GM12878 (cell line): Measurements from ENCODE around the gene CHST13. TPM values are rescaled to one million over a fixed set of nuclear protein-coding genes. Genes with fewer than 3 reads are reported as not detected.

Experiments used
- ATAC-seq: fragments of 200-7000 bp; cut with Tn5 transposase; 3 replicates; pipeline ENCODE4 v1.9.1; 2020; ENCODE audit warnings: mild to moderate bottlenecking, moderate library complexity
- BruUV-seq: library from RNA; stranded (reverse); fragments of 400-500 nt; replicated peaks from 2 replicates; lab custom pipeline; 2021; lab: Mats Ljungman, UMichigan
- CTCF ChIA-PET: fragments of 300-600 bp; sonication (Branson Sonifier 250); formaldehyde crosslinking; extraction: SDS; loops from one replicate; lab custom pipeline; 2021; ENCODE audit warnings: inconsistent platforms; lab: Yijun Ruan, JAX
- POLR2A ChIA-PET: fragments of 350-600 bp; formaldehyde crosslinking; extraction: SDS; loops from one replicate; lab custom pipeline; 2021; ENCODE audit warnings: inconsistent platforms; lab: Charles Lee
- RAD21 ChIA-PET: fragments of 300-600 bp; sonication (Branson Sonifier 250); formaldehyde crosslinking; loops from one replicate; lab custom pipeline; 2023; ENCODE audit warnings: antibody characterized with exemption; ENCODE audit not compliant: unreplicated experiment; lab: Charles Lee
- SMC1A ChIA-PET: fragments of 300-600 bp; sonication (Branson Sonifier 250); formaldehyde crosslinking; loops from one replicate; lab custom pipeline; 2023; ENCODE audit not compliant: unreplicated experiment, uncharacterized antibody; lab: Charles Lee
- DNase-seq: peaks from one replicate; pipeline ENCODE4 v3.0.0-alpha.2; 2011; ENCODE audit warnings: low read depth, low spot score
- FAIRE-seq: peaks from 3 replicates; lab custom pipeline; 2011; peaks lifted over from hg19 to GRCh38; lab: Jason Lieb, UNC
- H2AFZ ChIP-seq: 2 replicates; pipeline ENCODE4 v1.6.0; 2011; ENCODE audit warnings: low read depth, low read length, control low read depth; ENCODE audit not compliant: control insufficient read depth
- H3K27ac ChIP-seq: 2 replicates; pipeline ENCODE4 v1.5.1; 2011; ENCODE audit warnings: control low read depth; ENCODE audit not compliant: control insufficient read depth, insufficient read depth
- H3K27me3 ChIP-seq, 2 experiments: replicated peaks in 1 of 2; 2 replicates each; pipeline versions ENCODE4 v1.6.0 to v1.6.1; 2011; ENCODE audit warnings: low read length in 1 of 2; ENCODE audit not compliant: control insufficient read depth in 2 of 2, insufficient read depth in 2 of 2
- H3K36me3 ChIP-seq, 2 experiments: 2 replicates each; pipeline ENCODE4 v1.5.1; 2011; ENCODE audit warnings: low read length in 1 of 2; ENCODE audit not compliant: control insufficient read depth in 2 of 2, insufficient read depth in 2 of 2
- H3K4me1 ChIP-seq: 2 replicates; pipeline ENCODE4 v1.6.1; 2011; ENCODE audit warnings: mild to moderate bottlenecking, low read length, moderate library complexity, mixed read lengths; ENCODE audit not compliant: control insufficient read depth, insufficient read depth
- H3K4me2 ChIP-seq: 2 replicates; pipeline ENCODE4 v1.6.0; 2011; ENCODE audit warnings: control low read depth; ENCODE audit not compliant: control insufficient read depth, insufficient read depth
- H3K4me3 ChIP-seq: fragments of 200-600 bp; sonication (generic); 2 replicates; pipeline ENCODE4 v1.5.1; 2016
- H3K79me2 ChIP-seq: 2 replicates; pipeline ENCODE4 v1.6.0; 2011; ENCODE audit warnings: low read length; ENCODE audit not compliant: control insufficient read depth, insufficient read depth
- H3K9ac ChIP-seq: 2 replicates; pipeline ENCODE4 v1.8.0; 2011; ENCODE audit warnings: low read length, control low read depth, mixed read lengths; ENCODE audit not compliant: control insufficient read depth, insufficient read depth
- H3K9me3 ChIP-seq: replicated peaks from 3 replicates; pipeline ENCODE4 v1.5.1; 2011; ENCODE audit warnings: mild to moderate bottlenecking, low read length; ENCODE audit not compliant: control insufficient read depth, insufficient read depth
- H4K20me1 ChIP-seq: 2 replicates; pipeline ENCODE4 v1.6.0; 2011; ENCODE audit not compliant: control insufficient read depth, insufficient read depth
- ASH2L ChIP-seq: fragments of 300-600, 200-600 bp; sonication (generic); IDR thresholded peaks from 2 replicates; pipeline ENCODE4 v1.6.1; 2017; ENCODE audit warnings: low read depth, mild to moderate bottlenecking, borderline replicate concordance
- CHD4 ChIP-seq: fragments of 200-600 bp; sonication (generic); IDR thresholded peaks from 2 replicates; pipeline ENCODE4 v1.6.1; 2016; ENCODE audit warnings: mild to moderate bottlenecking
- JUND ChIP-seq: IDR thresholded peaks from 2 replicates; pipeline ENCODE4 v1.6.1; 2012; ENCODE audit warnings: low read depth, mild to moderate bottlenecking, low read length, improper control_type of control experiment, moderate library complexity
- MEF2A ChIP-seq: IDR thresholded peaks from 2 replicates; pipeline ENCODE4 v1.6.1; 2011; ENCODE audit warnings: low read depth, mild to moderate bottlenecking, low read length, moderate library complexity; ENCODE audit not compliant: insufficient read depth
- PML ChIP-seq: IDR thresholded peaks from 2 replicates; pipeline ENCODE4 v1.6.1; 2012; ENCODE audit warnings: low read length, inconsistent platforms
- POLR2AphosphoS5 ChIP-seq: IDR thresholded peaks from 2 replicates; pipeline ENCODE4 v1.6.1; 2011; ENCODE audit warnings: mild to moderate bottlenecking, low read length, inconsistent platforms
- SMARCA5 ChIP-seq: fragments of 450-650 bp; IDR thresholded peaks from 2 replicates; pipeline ENCODE4 v1.6.1; 2017; ENCODE audit warnings: mild to moderate bottlenecking
- ZNF217 ChIP-seq: fragments of 450-650 bp; IDR thresholded peaks from 2 replicates; pipeline ENCODE4 v1.6.1; 2017; ENCODE audit warnings: antibody characterized with exemption, mild to moderate bottlenecking
- ZNF24 ChIP-seq: fragments of 450-650 bp; IDR thresholded peaks from 2 replicates; pipeline ENCODE4 v1.6.1; 2017; ENCODE audit warnings: antibody characterized with exemption, mild to moderate bottlenecking
- ZZZ3 ChIP-seq: IDR thresholded peaks from 2 replicates; pipeline ENCODE4 v1.6.1; 2011; ENCODE audit warnings: low read depth; ENCODE audit not compliant: control insufficient read depth, insufficient read length
- WGBS: methylation state at CpG from one replicate; pipeline ENCODE4 v1.1.6; 2016; ENCODE audit warnings: low lambda C conversion rate; ENCODE audit not compliant: insufficient replicate concordance, insufficient coverage; ENCODE audit errors: missing lambda C conversion rate; 5-methylcytosine and 5-hydroxymethylcytosine counted together
- in situ Hi-C: fragments of 300-500 bp; cut with MboI; formaldehyde crosslinking; loops from 9 replicates; pipeline ENCODE4 v1.14.3; 2018; ENCODE audit warnings: mixed read lengths
- intact Hi-C: fragments of 100-400 bp; cut with micrococcal nuclease; formaldehyde crosslinking; loops from one replicate; pipeline ENCODE4 v1.14.2; 2022; ENCODE audit not compliant: unreplicated experiment
- polyA plus RNA-seq, 11 experiments: library from polyadenylated mRNA; depleted of rRNA in 4 of 11; unstranded in 6 of 11; stranded (reverse) in 5 of 11; fragments of >200 nt; fragmentation: Nextera tagmentation in 4 of 11; fragmentation: Illumina TruSeq in 1 of 11; extraction: Ambion mirVana in 4 of 11; extraction: Trizol in 1 of 11; gene quantifications; 1 replicate in 1 of 11; 2 replicates in 10 of 11; pipeline versions ENCODE4 v1.2.1 to v1.2.3, GENCODE V29; 2011 to 2016; ENCODE audit warnings: inconsistent platforms in 2 of 11, missing spikeins in 2 of 11, low read depth in 1 of 11
- total RNA-seq, 4 experiments: library from RNA; depleted of rRNA in 3 of 4; stranded (reverse); fragments of >200 nt in 3 of 4; fragmentation: Illumina TruSeq in 1 of 4; extraction: Trizol in 1 of 4; gene quantifications; 2 replicates each; pipeline versions ENCODE4 v1.2.1 to v1.2.3, GENCODE V29; 2013 to 2021
- TF ChIP-seq, protein P1 (sequence below): IDR thresholded peaks from 2 replicates; pipeline ENCODE4 v1.6.1; 2011; ENCODE audit warnings: low read depth, mild to moderate bottlenecking, low read length, moderate library complexity, borderline replicate concordance; ENCODE audit errors: extremely low read depth
- TF ChIP-seq, protein P2 (sequence below): IDR thresholded peaks from 2 replicates; pipeline ENCODE4 v1.6.1; 2011; ENCODE audit warnings: low read depth, low read length, improper control_type of control experiment, borderline replicate concordance

The CHST13 gene
- total and polyA plus RNA-seq, 10 of the 15 experiments (the other 5 are each of a cell fraction or from before 2014, with no cell fraction given) = not detected

DNA sequence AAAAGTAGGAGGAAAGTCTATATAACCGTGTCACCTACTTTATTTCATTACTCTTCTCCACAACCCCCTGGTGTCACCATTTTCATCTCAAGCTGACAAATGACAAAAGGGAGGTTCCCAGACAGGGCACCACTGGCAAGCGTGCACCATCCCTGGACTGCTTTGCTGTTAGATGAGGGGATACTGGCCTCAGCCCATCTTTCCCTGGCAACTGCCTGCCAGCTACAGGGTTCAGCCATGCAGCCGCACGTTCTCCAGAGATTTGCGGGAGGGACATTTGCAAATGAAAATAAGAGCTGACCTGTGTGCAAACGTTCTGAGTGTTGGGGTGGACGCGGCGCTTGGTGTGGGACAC lies 7.0 kb upstream of the CHST13 start:
- DNase-seq (no peak), ATAC-seq (no peak), FAIRE-seq (no peak)
- POLR2A ChIA-PET = interaction anchor here (0.5 kb wide), 1 partner anchor 41 kb away, joined by 3 read pairs; the partner anchor contains the start of gene ZXDC
- Histone ChIP-seq H3K4me2 (no peak overlapping the region), H3K4me3 (no peak overlapping the region), H2AFZ (no peak overlapping the region), H3K4me1 (no peaks in the 10 kb centered on the region), H3K27ac (no peak overlapping the region), H3K36me3 (no peaks in the 10 kb centered on the region), H3K9ac (no peak overlapping the region), H3K9me3 (no peaks in the 10 kb centered on the region), H4K20me1 (no peaks in the 10 kb centered on the region; the same call in 1 of the 2 replicates), H3K27me3 (no peaks in the 10 kb centered on the region; a peak in 1 of 4 replicates), H3K79me2 (no peaks in the 10 kb centered on the region)
- intact Hi-C loops (no loop called here), in situ Hi-C loops (no loop called here)
- RAD21 ChIA-PET = no interaction called here
- no peak for TF ChIP-seq POLR2AphosphoS5
- no peak for TF ChIP-seq JUND
- no peak for TF ChIP-seq CHD4
- no peak for TF ChIP-seq ZZZ3
- TF ChIP-seq ZNF24 = no peak
- no peak for TF ChIP-seq PML
- TF ChIP-seq ZNF217 = no peak
- TF ChIP-seq ASH2L = no peak
- TF ChIP-seq MEF2A = no peak
- TF ChIP-seq, protein P1, sequence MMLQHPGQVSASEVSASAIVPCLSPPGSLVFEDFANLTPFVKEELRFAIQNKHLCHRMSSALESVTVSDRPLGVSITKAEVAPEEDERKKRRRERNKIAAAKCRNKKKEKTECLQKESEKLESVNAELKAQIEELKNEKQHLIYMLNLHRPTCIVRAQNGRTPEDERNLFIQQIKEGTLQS = no peak
- TF ChIP-seq, protein P2, sequence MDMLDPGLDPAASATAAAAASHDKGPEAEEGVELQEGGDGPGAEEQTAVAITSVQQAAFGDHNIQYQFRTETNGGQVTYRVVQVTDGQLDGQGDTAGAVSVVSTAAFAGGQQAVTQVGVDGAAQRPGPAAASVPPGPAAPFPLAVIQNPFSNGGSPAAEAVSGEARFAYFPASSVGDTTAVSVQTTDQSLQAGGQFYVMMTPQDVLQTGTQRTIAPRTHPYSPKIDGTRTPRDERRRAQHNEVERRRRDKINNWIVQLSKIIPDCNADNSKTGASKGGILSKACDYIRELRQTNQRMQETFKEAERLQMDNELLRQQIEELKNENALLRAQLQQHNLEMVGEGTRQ = no peak
- TF ChIP-seq SMARCA5 = no peak
- SMC1A ChIA-PET = no interaction called here
- BruUV-seq = no TSS peak
- WGBS = 65% methylated on average over 9 of the region's 9 CpGs
- CTCF ChIA-PET = no interaction called here
